GM23338 (cell line): Measurements from ENCODE around the gene ATP10A. TPM values are rescaled to one million over a fixed set of nuclear protein-coding genes. Genes with fewer than 3 reads are reported as not detected.

Source experiments
- ATAC-seq: fragments of 200-7000 bp; cut with Tn5 transposase; 3 replicates; pipeline ENCODE4 v1.9.1; 2020
- DNase-seq: peaks from one replicate; pipeline ENCODE4 v3.0.0-alpha.2; 2015; ENCODE audit warnings: low spot score
- H2AFZ ChIP-seq: fragments of 200-600 bp; sonication (generic); 2 replicates; pipeline ENCODE4 v1.8.0; 2016; ENCODE audit warnings: antibody characterized with exemption, mild to moderate bottlenecking, moderate library complexity
- H3F3A ChIP-seq: fragments of 200-600 bp; sonication (generic); replicated peaks from 2 replicates; pipeline ENCODE4 v1.8.0; 2017; ENCODE audit warnings: antibody characterized with exemption, mixed run types, low read depth
- H3K27ac ChIP-seq: fragments of 200-600 bp; sonication (generic); 2 replicates; pipeline ENCODE4 v1.6.1; 2016; ENCODE audit warnings: low read depth
- H3K27me3 ChIP-seq: fragments of 200-600 bp; sonication (generic); 2 replicates; pipeline ENCODE4 v1.8.0; 2016; ENCODE audit warnings: mild to moderate bottlenecking, mixed run types, moderate library complexity; ENCODE audit not compliant: insufficient read depth
- H3K36me3 ChIP-seq: fragments of 200-600 bp; sonication (generic); 2 replicates; pipeline ENCODE4 v1.8.0; 2016; ENCODE audit warnings: mild to moderate bottlenecking; ENCODE audit not compliant: insufficient read depth
- H3K4me1 ChIP-seq: fragments of 200-600 bp; sonication (generic); 2 replicates; pipeline ENCODE4 v1.8.0; 2016; ENCODE audit warnings: mild to moderate bottlenecking, moderate library complexity; ENCODE audit not compliant: insufficient read depth
- H3K4me2 ChIP-seq: fragments of 200-600 bp; sonication (generic); 2 replicates; pipeline ENCODE4 v1.7.1; 2017; ENCODE audit warnings: mixed run types
- H3K4me3 ChIP-seq: fragments of 200-600 bp; sonication (generic); 2 replicates; pipeline ENCODE4 v1.6.1; 2016; ENCODE audit warnings: mixed run types
- H3K79me2 ChIP-seq: fragments of 200-600 bp; sonication (generic); replicated peaks from 2 replicates; pipeline ENCODE4 v1.8.0; 2017; ENCODE audit warnings: mild to moderate bottlenecking; ENCODE audit not compliant: insufficient read depth
- H3K9me2 ChIP-seq: fragments of 200-600 bp; sonication (generic); 2 replicates; pipeline ENCODE4 v1.8.0; 2017; ENCODE audit not compliant: insufficient read depth
- H4K20me1 ChIP-seq: fragments of 200-600 bp; sonication (generic); replicated peaks from 2 replicates; pipeline ENCODE4 v1.8.0; 2017; ENCODE audit warnings: mild to moderate bottlenecking; ENCODE audit not compliant: insufficient read depth
- H3K27ac Mint-ChIP-seq: 2 replicates; pipeline ENCODE4 v1.8.0; 2020; ENCODE audit warnings: inconsistent platforms, mild to moderate bottlenecking, moderate library complexity, mixed read lengths
- H3K27me3 Mint-ChIP-seq: 3 replicates; pipeline ENCODE4 v1.8.0; 2022; ENCODE audit warnings: low read depth, mild to moderate bottlenecking, moderate library complexity, mixed read lengths, inconsistent platforms; ENCODE audit not compliant: insufficient read depth, poor library complexity
- H3K36me3 Mint-ChIP-seq: 3 replicates; pipeline ENCODE4 v1.8.0; 2021; ENCODE audit warnings: low read depth, mild to moderate bottlenecking, inconsistent platforms, moderate library complexity, mixed read lengths
- H3K4me1 Mint-ChIP-seq: 3 replicates; pipeline ENCODE4 v1.8.0; 2020; ENCODE audit warnings: mild to moderate bottlenecking, inconsistent platforms, mixed read lengths
- H3K4me3 Mint-ChIP-seq: 3 replicates; pipeline ENCODE4 v1.8.0; 2021; ENCODE audit warnings: moderate library complexity, mild to moderate bottlenecking, inconsistent platforms, mixed read lengths
- H3K9me3 Mint-ChIP-seq: 3 replicates; pipeline ENCODE4 v1.8.0; 2020; ENCODE audit warnings: moderate library complexity, mild to moderate bottlenecking, inconsistent platforms, mixed read lengths
- CREB1 ChIP-seq: fragments of 250-450 bp; sonication (Bioruptor Pico); IDR thresholded peaks from 2 replicates; pipeline ENCODE4 v1.5.0; 2020; ENCODE audit warnings: low read depth, mild to moderate bottlenecking, moderate library complexity
- EZH2 ChIP-seq: fragments of 200-600 bp; sonication (generic); IDR thresholded peaks from one replicate; pipeline ENCODE4 v1.8.0; 2017; ENCODE audit warnings: antibody characterized with exemption, mild to moderate bottlenecking, low read depth; ENCODE audit not compliant: unreplicated experiment
- EZH2phosphoT487 ChIP-seq: fragments of 200-600 bp; sonication (generic); IDR thresholded peaks from one replicate; pipeline ENCODE4 v1.8.1; 2018; ENCODE audit warnings: antibody characterized with exemption; ENCODE audit not compliant: unreplicated experiment
- JUNB ChIP-seq: IDR thresholded peaks from one replicate; pipeline ENCODE4 v1.6.1; 2016; ENCODE audit warnings: antibody characterized with exemption; ENCODE audit not compliant: unreplicated experiment
- ZNF331 ChIP-seq: fragments of 250-450 bp; sonication (Bioruptor Pico); IDR thresholded peaks from 2 replicates; pipeline ENCODE4 v1.5.0; 2020; ENCODE audit warnings: low read depth, mild to moderate bottlenecking, moderate library complexity
- polyA plus RNA-seq: library from polyadenylated mRNA; unstranded; fragments of >200 nt; fragmentation: Nextera tagmentation; extraction: Ambion mirVana; gene quantifications from 2 replicates; pipeline ENCODE4 v1.2.1, GENCODE V29; 2016
- total RNA-seq: library from RNA; depleted of rRNA; stranded (reverse); fragments of >200 nt; shearing (Covaris generic); gene quantifications from 2 replicates; pipeline ENCODE4 v1.2.3, GENCODE V29; 2014
- TF ChIP-seq, protein P1 (sequence below): IDR thresholded peaks from 2 replicates; pipeline ENCODE4 v1.6.1; 2016; ENCODE audit warnings: antibody characterized with exemption
- TF ChIP-seq, protein P2 (sequence below), 2 experiments: fragments of 200-600 bp in 1 of 2; sonication (generic) in 1 of 2; conservative IDR thresholded peaks; 2 replicates each; pipeline versions ENCODE4 v1.5.1 to v1.6.1; 2016 to 2017; ENCODE audit warnings: antibody characterized with exemption in 2 of 2, low read depth in 2 of 2, mild to moderate bottlenecking in 2 of 2, moderate library complexity in 1 of 2
- TF ChIP-seq, protein P3 (sequence below): fragments of 250-450 bp; sonication (Bioruptor Pico); IDR thresholded peaks from 2 replicates; pipeline ENCODE4 v1.5.0; 2020; ENCODE audit warnings: mild to moderate bottlenecking, moderate library complexity

Gene ATP10A
- total and polyA plus RNA-seq, 2 experiments from 2014 or later, result 0.36 to 5.6 TPM

GRCh38 chr15:25839638-25840156 lies 23.4 kb downstream of the ATP10A start:
- H3F3A ChIP-seq, result no peaks in the 10 kb centered on the region
- no peaks in the 10 kb centered on the region for H3K27me3 ChIP-seq
- H2AFZ ChIP-seq, result no peak overlapping the region
- no peaks in the 10 kb centered on the region for H3K9me3 Mint-ChIP-seq
- no peak overlapping the region for H3K4me3 Mint-ChIP-seq
- H3K27ac Mint-ChIP-seq, result no peak overlapping the region
- no peak overlapping the region for H3K4me2 ChIP-seq
- no peaks in the 10 kb centered on the region; the same call in 2 of the 3 replicates for H3K4me1 Mint-ChIP-seq
- H3K4me1 ChIP-seq, result no peaks in the 10 kb centered on the region
- no peaks in the 10 kb centered on the region for H4K20me1 ChIP-seq
- H3K9me2 ChIP-seq, result no peaks in the 10 kb centered on the region
- H3K36me3 ChIP-seq, result no peaks in the 10 kb centered on the region
- H3K36me3 Mint-ChIP-seq, result no peaks in the 10 kb centered on the region
- ATAC-seq (no peak), DNase-seq (no peak)
- H3K4me3 ChIP-seq, result no peak overlapping the region
- no peak overlapping the region for H3K27ac ChIP-seq
- peaks cover 3% of the 10 kb centered on the region for H3K27me3 Mint-ChIP-seq
- no peaks in the 10 kb centered on the region for H3K79me2 ChIP-seq
- TF ChIP-seq, protein P1, sequence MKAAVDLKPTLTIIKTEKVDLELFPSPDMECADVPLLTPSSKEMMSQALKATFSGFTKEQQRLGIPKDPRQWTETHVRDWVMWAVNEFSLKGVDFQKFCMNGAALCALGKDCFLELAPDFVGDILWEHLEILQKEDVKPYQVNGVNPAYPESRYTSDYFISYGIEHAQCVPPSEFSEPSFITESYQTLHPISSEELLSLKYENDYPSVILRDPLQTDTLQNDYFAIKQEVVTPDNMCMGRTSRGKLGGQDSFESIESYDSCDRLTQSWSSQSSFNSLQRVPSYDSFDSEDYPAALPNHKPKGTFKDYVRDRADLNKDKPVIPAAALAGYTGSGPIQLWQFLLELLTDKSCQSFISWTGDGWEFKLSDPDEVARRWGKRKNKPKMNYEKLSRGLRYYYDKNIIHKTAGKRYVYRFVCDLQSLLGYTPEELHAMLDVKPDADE, result no peak
- TF ChIP-seq EZH2, result no peak
- TF ChIP-seq CREB1 (CRISPR knock-in tag), result no peak
- TF ChIP-seq, protein P2, sequence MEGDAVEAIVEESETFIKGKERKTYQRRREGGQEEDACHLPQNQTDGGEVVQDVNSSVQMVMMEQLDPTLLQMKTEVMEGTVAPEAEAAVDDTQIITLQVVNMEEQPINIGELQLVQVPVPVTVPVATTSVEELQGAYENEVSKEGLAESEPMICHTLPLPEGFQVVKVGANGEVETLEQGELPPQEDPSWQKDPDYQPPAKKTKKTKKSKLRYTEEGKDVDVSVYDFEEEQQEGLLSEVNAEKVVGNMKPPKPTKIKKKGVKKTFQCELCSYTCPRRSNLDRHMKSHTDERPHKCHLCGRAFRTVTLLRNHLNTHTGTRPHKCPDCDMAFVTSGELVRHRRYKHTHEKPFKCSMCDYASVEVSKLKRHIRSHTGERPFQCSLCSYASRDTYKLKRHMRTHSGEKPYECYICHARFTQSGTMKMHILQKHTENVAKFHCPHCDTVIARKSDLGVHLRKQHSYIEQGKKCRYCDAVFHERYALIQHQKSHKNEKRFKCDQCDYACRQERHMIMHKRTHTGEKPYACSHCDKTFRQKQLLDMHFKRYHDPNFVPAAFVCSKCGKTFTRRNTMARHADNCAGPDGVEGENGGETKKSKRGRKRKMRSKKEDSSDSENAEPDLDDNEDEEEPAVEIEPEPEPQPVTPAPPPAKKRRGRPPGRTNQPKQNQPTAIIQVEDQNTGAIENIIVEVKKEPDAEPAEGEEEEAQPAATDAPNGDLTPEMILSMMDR (conservative IDR thresholded peaks at IDR 0.05; ENCODE audit: low read depth in 2 of 2), result no peak
- TF ChIP-seq ZNF331 (CRISPR knock-in tag), result no peak
- TF ChIP-seq JUNB, result no peak
- TF ChIP-seq EZH2phosphoT487, result no peak
- TF ChIP-seq, protein P3, sequence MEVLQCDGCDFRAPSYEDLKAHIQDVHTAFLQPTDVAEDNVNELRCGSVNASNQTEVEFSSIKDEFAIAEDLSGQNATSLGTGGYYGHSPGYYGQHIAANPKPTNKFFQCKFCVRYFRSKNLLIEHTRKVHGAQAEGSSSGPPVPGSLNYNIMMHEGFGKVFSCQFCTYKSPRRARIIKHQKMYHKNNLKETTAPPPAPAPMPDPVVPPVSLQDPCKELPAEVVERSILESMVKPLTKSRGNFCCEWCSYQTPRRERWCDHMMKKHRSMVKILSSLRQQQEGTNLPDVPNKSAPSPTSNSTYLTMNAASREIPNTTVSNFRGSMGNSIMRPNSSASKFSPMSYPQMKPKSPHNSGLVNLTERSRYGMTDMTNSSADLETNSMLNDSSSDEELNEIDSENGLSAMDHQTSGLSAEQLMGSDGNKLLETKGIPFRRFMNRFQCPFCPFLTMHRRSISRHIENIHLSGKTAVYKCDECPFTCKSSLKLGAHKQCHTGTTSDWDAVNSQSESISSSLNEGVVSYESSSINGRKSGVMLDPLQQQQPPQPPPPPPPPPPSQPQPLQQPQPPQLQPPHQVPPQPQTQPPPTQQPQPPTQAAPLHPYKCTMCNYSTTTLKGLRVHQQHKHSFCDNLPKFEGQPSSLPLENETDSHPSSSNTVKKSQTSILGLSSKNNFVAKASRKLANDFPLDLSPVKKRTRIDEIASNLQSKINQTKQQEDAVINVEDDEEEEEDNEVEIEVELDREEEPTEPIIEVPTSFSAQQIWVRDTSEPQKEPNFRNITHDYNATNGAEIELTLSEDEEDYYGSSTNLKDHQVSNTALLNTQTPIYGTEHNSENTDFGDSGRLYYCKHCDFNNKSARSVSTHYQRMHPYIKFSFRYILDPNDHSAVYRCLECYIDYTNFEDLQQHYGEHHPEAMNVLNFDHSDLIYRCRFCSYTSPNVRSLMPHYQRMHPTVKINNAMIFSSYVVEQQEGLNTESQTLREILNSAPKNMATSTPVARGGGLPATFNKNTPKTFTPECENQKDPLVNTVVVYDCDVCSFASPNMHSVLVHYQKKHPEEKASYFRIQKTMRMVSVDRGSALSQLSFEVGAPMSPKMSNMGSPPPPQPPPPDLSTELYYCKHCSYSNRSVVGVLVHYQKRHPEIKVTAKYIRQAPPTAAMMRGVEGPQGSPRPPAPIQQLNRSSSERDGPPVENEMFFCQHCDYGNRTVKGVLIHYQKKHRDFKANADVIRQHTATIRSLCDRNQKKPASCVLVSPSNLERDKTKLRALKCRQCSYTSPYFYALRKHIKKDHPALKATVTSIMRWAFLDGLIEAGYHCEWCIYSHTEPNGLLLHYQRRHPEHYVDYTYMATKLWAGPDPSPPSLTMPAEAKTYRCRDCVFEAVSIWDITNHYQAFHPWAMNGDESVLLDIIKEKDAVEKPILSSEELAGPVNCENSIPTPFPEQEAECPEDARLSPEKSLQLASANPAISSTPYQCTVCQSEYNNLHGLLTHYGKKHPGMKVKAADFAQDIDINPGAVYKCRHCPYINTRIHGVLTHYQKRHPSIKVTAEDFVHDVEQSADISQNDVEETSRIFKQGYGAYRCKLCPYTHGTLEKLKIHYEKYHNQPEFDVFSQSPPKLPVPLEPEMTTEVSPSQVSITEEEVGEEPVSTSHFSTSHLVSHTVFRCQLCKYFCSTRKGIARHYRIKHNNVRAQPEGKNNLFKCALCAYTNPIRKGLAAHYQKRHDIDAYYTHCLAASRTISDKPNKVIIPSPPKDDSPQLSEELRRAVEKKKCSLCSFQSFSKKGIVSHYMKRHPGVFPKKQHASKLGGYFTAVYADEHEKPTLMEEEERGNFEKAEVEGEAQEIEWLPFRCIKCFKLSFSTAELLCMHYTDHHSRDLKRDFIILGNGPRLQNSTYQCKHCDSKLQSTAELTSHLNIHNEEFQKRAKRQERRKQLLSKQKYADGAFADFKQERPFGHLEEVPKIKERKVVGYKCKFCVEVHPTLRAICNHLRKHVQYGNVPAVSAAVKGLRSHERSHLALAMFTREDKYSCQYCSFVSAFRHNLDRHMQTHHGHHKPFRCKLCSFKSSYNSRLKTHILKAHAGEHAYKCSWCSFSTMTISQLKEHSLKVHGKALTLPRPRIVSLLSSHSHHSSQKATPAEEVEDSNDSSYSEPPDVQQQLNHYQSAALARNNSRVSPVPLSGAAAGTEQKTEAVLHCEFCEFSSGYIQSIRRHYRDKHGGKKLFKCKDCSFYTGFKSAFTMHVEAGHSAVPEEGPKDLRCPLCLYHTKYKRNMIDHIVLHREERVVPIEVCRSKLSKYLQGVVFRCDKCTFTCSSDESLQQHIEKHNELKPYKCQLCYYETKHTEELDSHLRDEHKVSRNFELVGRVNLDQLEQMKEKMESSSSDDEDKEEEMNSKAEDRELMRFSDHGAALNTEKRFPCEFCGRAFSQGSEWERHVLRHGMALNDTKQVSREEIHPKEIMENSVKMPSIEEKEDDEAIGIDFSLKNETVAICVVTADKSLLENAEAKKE (CRISPR knock-in tag), result no peak
